Esophagus muscularis mucosa (tissue), 4 donors: ENCODE data around the gene C17orf114.
"Not testable (repeated sequence)": the region's sequence is repeated elsewhere in the genome, so short reads cannot be mapped to it uniquely, and the experiment has no call there.

Source experiments
- DNase-seq: peaks from one replicate; pipeline ENCODE4 v3.0.0-alpha.2; 2017; ENCODE audit errors: extremely low spot score
- H3K27ac ChIP-seq, 4 donors: fragments of 200-600 bp; sonication (generic); replicated peaks in 1 of 4; 1 replicate in 3 of 4; 2 replicates in 1 of 4; pipeline ENCODE4 v1.5.1; 2016 to 2019; ENCODE audit warnings: mild to moderate bottlenecking in 1 of 4
- H3K27me3 ChIP-seq, 4 donors: fragments of 200-600 bp; sonication (generic); one replicate each; pipeline versions ENCODE4 v1.5.1 to v1.6.0; 2016 to 2019
- H3K36me3 ChIP-seq, 4 donors: fragments of 200-600 bp; sonication (generic); one replicate each; pipeline ENCODE4 v1.5.1; 2016 to 2019
- H3K4me1 ChIP-seq, 4 donors: fragments of 200-600 bp; sonication (generic); one replicate each; pipeline ENCODE4 v1.5.1; 2016 to 2019
- H3K4me3 ChIP-seq, 4 donors: fragments of 200-600 bp; sonication (generic); 1 replicate in 2 of 4; 2 replicates in 2 of 4; pipeline ENCODE4 v1.5.1; 2016 to 2019; ENCODE audit warnings: mild to moderate bottlenecking in 4 of 4, moderate library complexity in 1 of 4
- H3K9me3 ChIP-seq, 4 donors: fragments of 200-600 bp; sonication (generic); 1 replicate in 3 of 4; 2 replicates in 1 of 4; pipeline ENCODE4 v1.5.1; 2016 to 2019
- EP300 ChIP-seq: sonication (generic); formaldehyde crosslinking; IDR thresholded peaks from one replicate; pipeline ENCODE4 v1.6.1; 2017; ENCODE audit warnings: antibody characterized with exemption
- POLR2A ChIP-seq: fragments of 450-650 bp; IDR thresholded peaks from one replicate; pipeline ENCODE4 v1.6.1; 2017; ENCODE audit warnings: antibody characterized with exemption, moderate library complexity, mild to moderate bottlenecking, low read depth
- POLR2AphosphoS5 ChIP-seq, 2 donors: sonication (generic); formaldehyde crosslinking; IDR thresholded peaks; one replicate each; pipeline ENCODE4 v1.6.1; 2017; ENCODE audit warnings: antibody characterized with exemption in 2 of 2
- WGBS: methylation state at CpG from one replicate; pipeline ENCODE4 v1.1.5; 2018; 5-methylcytosine and 5-hydroxymethylcytosine counted together
- intact Hi-C: fragments of 100-400 bp; cut with DNase I; formaldehyde crosslinking; loops from one replicate; pipeline ENCODE4 v1.15.1; 2023
- TF ChIP-seq, protein P1 (sequence below), 3 experiments: fragments of 200-600 bp in 2 of 3; fragments of 450-650 bp in 1 of 3; sonication (generic) in 2 of 3; IDR thresholded peaks; one replicate each; pipeline ENCODE4 v1.5.1; 2017 to 2019; ENCODE audit warnings: antibody characterized with exemption in 3 of 3, mild to moderate bottlenecking in 2 of 3, moderate library complexity in 1 of 3

C17orf114 gene

DNA sequence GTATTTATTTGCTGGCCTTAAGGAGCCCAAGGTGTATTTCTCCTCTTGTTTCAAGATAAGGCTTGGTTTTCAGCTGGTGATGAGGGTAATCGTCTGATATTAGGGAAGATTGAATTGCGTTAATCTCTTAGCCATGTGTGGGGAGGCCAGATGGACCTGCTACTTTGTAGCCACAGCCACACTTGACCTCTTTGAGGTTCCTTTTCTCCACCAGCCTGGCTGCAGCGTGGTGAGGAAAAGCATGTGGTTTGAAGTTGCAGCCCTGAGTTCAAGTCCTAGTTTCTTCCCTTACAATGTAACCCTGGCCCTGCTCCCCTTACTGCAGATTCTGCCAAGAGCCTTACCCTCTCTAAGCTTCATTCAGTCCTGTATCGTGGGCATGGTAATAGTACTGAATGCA, 34.1 kb upstream of the C17orf114 start:
- intact Hi-C loops, result loop anchor here (10.0 kb wide), 1 partner anchor 49 kb away; no protein-coding TSS in a partner anchor
- Histone ChIP-seq H3K4me1 (peaks cover 40 to 68% (median 55%) of the 10 kb centered on the region in 4 donors), H3K27me3 (no peaks in the 10 kb centered on the region), H3K9me3 (no peaks in the 10 kb centered on the region), H3K36me3 (peaks cover 0 to 11% (median 0%) of the 10 kb centered on the region in 4 donors), H3K4me3 (no peak overlapping the region), H3K27ac (peak overlapping the region in 2 of 4 donors; percentile 9 to 97)
- DNase-seq, result no peak
- TF ChIP-seq POLR2AphosphoS5 (IDR thresholded peaks at IDR 0.05), result no peak
- WGBS, result 71% methylated on average over 4 of the region's 4 CpGs

DNA sequence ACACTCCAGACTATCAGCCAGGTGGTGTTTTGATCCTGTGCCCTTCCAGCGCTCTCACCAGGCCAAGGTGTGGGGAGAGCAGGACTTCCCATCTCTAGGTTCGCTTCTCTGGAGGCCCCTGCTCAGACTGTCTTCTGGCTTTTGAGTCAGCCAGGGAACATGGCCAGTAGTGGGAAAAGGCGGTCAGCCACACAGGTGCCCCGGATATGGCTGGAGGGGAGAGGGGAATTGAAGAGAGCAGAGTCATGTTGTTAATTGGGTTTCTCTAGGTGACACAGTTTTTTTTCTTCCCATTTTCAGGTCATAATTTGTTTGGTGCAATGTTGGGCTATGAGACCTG, 32.5 kb upstream of the C17orf114 start:
- Histone ChIP-seq H3K27me3 (no peaks in the 10 kb centered on the region), H3K27ac (peak overlapping the region; percentile 89 to 97 (median 92)), H3K9me3 (no peaks in the 10 kb centered on the region), H3K4me1 (peaks cover 40 to 55% (median 48%) of the 10 kb centered on the region in 4 donors), H3K4me3 (peak overlapping the region; percentile 72 to 99 (median 89)), H3K36me3 (peaks cover 0 to 11% (median 0%) of the 10 kb centered on the region in 4 donors)
- TF ChIP-seq EP300 (no peak), POLR2AphosphoS5 (IDR thresholded peaks at IDR 0.05) (no peak), POLR2A (no peak)
- TF ChIP-seq, protein P1, sequence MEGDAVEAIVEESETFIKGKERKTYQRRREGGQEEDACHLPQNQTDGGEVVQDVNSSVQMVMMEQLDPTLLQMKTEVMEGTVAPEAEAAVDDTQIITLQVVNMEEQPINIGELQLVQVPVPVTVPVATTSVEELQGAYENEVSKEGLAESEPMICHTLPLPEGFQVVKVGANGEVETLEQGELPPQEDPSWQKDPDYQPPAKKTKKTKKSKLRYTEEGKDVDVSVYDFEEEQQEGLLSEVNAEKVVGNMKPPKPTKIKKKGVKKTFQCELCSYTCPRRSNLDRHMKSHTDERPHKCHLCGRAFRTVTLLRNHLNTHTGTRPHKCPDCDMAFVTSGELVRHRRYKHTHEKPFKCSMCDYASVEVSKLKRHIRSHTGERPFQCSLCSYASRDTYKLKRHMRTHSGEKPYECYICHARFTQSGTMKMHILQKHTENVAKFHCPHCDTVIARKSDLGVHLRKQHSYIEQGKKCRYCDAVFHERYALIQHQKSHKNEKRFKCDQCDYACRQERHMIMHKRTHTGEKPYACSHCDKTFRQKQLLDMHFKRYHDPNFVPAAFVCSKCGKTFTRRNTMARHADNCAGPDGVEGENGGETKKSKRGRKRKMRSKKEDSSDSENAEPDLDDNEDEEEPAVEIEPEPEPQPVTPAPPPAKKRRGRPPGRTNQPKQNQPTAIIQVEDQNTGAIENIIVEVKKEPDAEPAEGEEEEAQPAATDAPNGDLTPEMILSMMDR (IDR thresholded peaks at IDR 0.05), result no peak
- no peak for DNase-seq
- intact Hi-C loops, result loop anchor here (10.0 kb wide), 1 partner anchor 50 kb away; no protein-coding TSS in a partner anchor
- WGBS, result 71% methylated on average over 2 of the region's 4 CpGs

DNA sequence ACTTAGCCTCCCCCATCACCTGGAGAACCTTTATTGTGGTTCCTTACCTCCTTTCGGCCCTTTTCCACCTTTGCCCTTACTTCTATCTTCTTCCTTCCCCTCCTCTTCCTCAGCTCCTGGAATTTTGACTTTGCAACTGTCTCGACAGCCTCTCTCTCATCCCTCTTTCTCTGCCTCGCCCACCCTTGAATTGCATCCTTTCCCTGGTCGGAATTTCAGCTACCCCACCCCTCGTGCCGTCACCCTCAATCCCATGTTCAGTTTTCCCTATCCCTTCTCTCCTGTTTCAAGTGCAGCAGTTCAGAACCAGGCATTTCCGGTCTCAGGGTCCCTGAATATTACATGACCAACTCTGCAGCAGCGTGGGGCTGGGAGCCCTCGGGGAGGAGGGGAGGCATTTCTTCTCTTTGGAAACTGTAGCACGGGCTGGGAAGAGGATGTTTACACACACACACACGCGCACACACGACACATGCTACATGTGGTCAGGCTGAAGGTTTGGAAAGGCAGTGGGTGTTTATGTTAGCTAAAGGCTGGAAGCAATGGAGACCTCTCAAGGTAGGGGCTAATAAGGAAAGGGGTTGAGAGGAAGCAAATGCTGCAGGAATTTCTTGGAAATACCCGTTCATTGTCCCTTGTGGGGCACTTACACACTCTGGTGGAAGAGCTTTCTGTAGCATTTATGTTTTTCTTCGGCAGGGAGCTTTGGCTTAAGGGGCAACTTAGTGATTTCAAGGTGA, 32.0 kb upstream of the C17orf114 start:
- WGBS, result 6% methylated on average over 15 of the region's 15 CpGs
- peaks cover 40 to 55% (median 48%) of the 10 kb centered on the region in 4 donors for H3K4me1 ChIP-seq
- intact Hi-C loops, result loop anchor here (10.0 kb wide), 1 partner anchor 51 kb away; no protein-coding TSS in a partner anchor

DNA sequence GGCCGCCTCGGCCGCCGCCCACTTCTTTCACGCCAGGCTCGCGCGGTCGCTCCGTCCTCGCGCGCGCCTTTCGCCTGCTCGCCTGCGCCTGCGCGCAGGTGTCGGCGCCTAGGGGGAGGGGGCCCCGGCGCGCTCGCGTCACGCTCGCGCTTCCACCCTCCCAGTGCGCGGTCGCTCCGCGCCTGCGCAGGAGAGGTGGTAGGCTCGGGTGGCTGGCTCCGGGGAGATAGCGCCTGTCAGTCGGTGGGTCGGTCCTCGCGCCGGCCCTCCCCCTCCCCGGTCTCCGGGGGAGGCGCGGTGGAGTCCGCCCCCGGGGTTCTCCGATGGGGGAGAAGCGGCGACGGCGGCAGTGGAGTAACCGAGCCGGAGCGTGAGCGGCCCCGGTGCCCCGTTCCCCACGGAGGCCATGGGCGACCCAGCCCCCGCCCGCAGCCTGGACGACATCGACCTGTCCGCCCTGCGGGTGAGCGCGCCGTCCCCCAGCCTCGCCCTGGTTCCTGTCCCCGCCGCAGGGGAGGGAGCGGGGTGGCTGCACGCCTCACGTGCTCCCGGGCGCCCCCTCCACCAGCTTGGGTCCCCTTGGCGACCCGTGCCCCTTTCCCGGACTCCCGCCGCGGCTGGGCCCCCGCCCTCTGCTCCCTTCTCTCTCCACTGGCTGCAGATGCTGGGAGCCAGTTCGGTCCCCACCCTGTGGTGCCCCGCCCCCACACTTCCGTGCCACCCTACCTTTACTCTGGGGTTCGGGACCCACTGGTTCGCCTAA, 31.2 kb upstream of the C17orf114 start, which contains the start of gene MINK1:
Gene MINK1, plus strand, starts transcription at position 163 of the 763 bp plus-strand sequence. Its CDS starts 244 bp downstream, at position 407.
- H3K27ac ChIP-seq, result peak within 1 kb of the TSS; percentile 89 to 97 (median 92)
- intact Hi-C loops, result loop anchor here (10.0 kb wide), 1 partner anchor 51 kb away; no protein-coding TSS in a partner anchor
- peak within 1 kb of the TSS; percentile 72 to 99 (median 89) for H3K4me3 ChIP-seq
- H3K4me1 ChIP-seq, result peaks cover 35 to 49% (median 43%) of the 10 kb centered on the region in 4 donors
- DNase-seq, result peak; percentile 94
- TF ChIP-seq POLR2AphosphoS5 (IDR thresholded peaks at IDR 0.05) (peak; percentile 82 to 92), EP300 (no peak), POLR2A (peak; percentile 53)
- TF ChIP-seq, protein P1 (IDR thresholded peaks at IDR 0.05), result peak in 1 of 3 experiments; percentile 15
- peaks cover 0 to 8% (median 0%) of the 10 kb centered on the region in 4 donors for H3K36me3 ChIP-seq
- H3K9me3 ChIP-seq, result no peaks in the 10 kb centered on the region
- no peaks in the 10 kb centered on the region for H3K27me3 ChIP-seq
- WGBS, result 1% methylated on average over 26 of the region's 91 CpGs

More for the DNA sequence above, 32.0 kb upstream of the C17orf114 start:
- Histone ChIP-seq H3K4me3 (peak overlapping the region; percentile 72 to 99 (median 89)), H3K27ac (peak overlapping the region; percentile 89 to 97 (median 92)), H3K27me3 (no peaks in the 10 kb centered on the region), H3K36me3 (peaks cover 0 to 11% (median 0%) of the 10 kb centered on the region in 4 donors), H3K9me3 (no peaks in the 10 kb centered on the region)
- TF ChIP-seq, protein P1 (IDR thresholded peaks at IDR 0.05), result no peak
- TF ChIP-seq POLR2AphosphoS5 (IDR thresholded peaks at IDR 0.05), result peak in 1 of 2 donors; percentile 4
- no peak for TF ChIP-seq POLR2A
- DNase-seq, result no peak

DNA sequence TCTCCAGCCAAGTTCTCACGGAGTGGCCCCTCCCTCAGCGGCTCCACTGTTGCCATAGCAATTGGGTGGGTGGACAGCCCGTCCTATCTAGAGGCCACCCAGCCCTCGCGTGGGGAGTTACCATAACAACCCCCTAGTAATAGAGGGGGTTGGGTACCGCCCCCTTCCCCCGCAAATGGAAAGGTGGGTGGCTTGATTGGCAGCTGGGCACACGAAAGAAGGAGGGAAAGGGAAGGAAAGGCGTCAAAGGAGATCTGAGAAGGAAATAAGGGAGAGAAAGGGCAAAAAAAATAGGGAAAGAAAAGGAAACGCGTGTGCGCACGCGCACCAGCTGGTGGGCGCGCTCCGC, 30.7 kb upstream of the C17orf114 start:
- Histone ChIP-seq H3K27ac (peak overlapping the region; percentile 89 to 97 (median 92)), H3K4me1 (peaks cover 29 to 43% (median 38%) of the 10 kb centered on the region in 4 donors), H3K4me3 (peak overlapping the region; percentile 72 to 99 (median 89))
- not testable (repeated sequence) for DNase-seq, H3K9me3 ChIP-seq, H3K36me3 ChIP-seq, H3K27me3 ChIP-seq
- intact Hi-C loops, result loop anchor here (10.0 kb wide), 1 partner anchor 52 kb away; no protein-coding TSS in a partner anchor
- 0% methylated on average over 12 of the region's 17 CpGs for WGBS
